IMR-90 (cell line): Measurements from ENCODE around the gene CPNE9.

Experiments used
- BHLHE40 ChIP-seq: fragments of 150-350 bp; IDR thresholded peaks from 2 replicates; pipeline ENCODE4 v1.6.1; 2016; ENCODE audit warnings: mild to moderate bottlenecking, low read depth, low read length
- CEBPB ChIP-seq: IDR thresholded peaks from 2 replicates; pipeline ENCODE4 v1.6.1; 2012; ENCODE audit warnings: low read depth, low read length, improper control_type of control experiment
- CHD1 ChIP-seq: IDR thresholded peaks from 2 replicates; pipeline ENCODE4 v1.6.1; 2012; ENCODE audit warnings: low read depth, low read length, improper control_type of control experiment
- CTCF ChIP-seq: conservative IDR thresholded peaks from 2 replicates; pipeline ENCODE4 v1.5.1; 2012; ENCODE audit warnings: mild to moderate bottlenecking, low read depth, low read length, improper control_type of control experiment
- ELK1 ChIP-seq: fragments of 150-350 bp; IDR thresholded peaks from 2 replicates; pipeline ENCODE4 v1.6.1; 2016; ENCODE audit warnings: low read depth, mild to moderate bottlenecking, low read length, moderate library complexity, borderline replicate concordance
- FOS ChIP-seq: fragments of 150-350 bp; IDR thresholded peaks from 2 replicates; pipeline ENCODE4 v1.6.1; 2016; ENCODE audit warnings: low read depth, low read length
- MAZ ChIP-seq: IDR thresholded peaks from 2 replicates; pipeline ENCODE4 v1.6.1; 2012; ENCODE audit warnings: low read depth, mild to moderate bottlenecking, low read length, improper control_type of control experiment, moderate library complexity, borderline replicate concordance
- MXI1 ChIP-seq: IDR thresholded peaks from 2 replicates; pipeline ENCODE4 v1.6.1; 2012; ENCODE audit warnings: low read depth, mild to moderate bottlenecking, low read length, moderate library complexity, borderline replicate concordance
- NFE2L2 ChIP-seq: fragments of 150-350 bp; IDR thresholded peaks from 2 replicates; pipeline ENCODE4 v1.6.1; 2016; ENCODE audit warnings: low read depth, mild to moderate bottlenecking, low read length
- POLR2A ChIP-seq: IDR thresholded peaks from 2 replicates; pipeline ENCODE4 v1.6.1; 2012; ENCODE audit warnings: mild to moderate bottlenecking, low read depth, low read length
- RAD21 ChIP-seq: IDR thresholded peaks from 2 replicates; pipeline ENCODE4 v1.6.1; 2012; ENCODE audit warnings: low read length, improper control_type of control experiment
- RFX5 ChIP-seq: IDR thresholded peaks from 2 replicates; pipeline ENCODE4 v1.8.0; 2012; ENCODE audit warnings: low read depth, mild to moderate bottlenecking, low read length, moderate library complexity
- SMC3 ChIP-seq: fragments of 150-350 bp; IDR thresholded peaks from 2 replicates; pipeline ENCODE4 v1.6.1; 2016; ENCODE audit warnings: low read depth, mild to moderate bottlenecking, antibody characterized with exemption, low read length, moderate library complexity
- USF2 ChIP-seq: fragments of 150-350 bp; IDR thresholded peaks from 2 replicates; pipeline ENCODE4 v1.6.1; 2017; ENCODE audit warnings: mild to moderate bottlenecking, antibody characterized with exemption, low read length, low read depth

GRCh38 chr3:9730657-9731205, 27.1 kb downstream of the CPNE9 start:
- TF ChIP-seq RAD21 (no peak), POLR2A (no peak), CTCF (no peak), FOS (no peak), USF2 (no peak), ELK1 (no peak), MAZ (no peak), RFX5 (no peak), SMC3 (no peak), NFE2L2 (no peak), BHLHE40 (no peak), CHD1 (no peak), CEBPB (no peak), MXI1 (no peak)
